ENCODE data around the gene CABYR.

GRCh38 chr18:24138789-24139616, at the start of gene CABYR:
- TF ChIP-seq CTCF (IDR thresholded peaks at IDR 0.05) (no peak), POLR2AphosphoS5 (IDR thresholded peaks at IDR 0.05; ENCODE audit: insufficient read depth in 1 of 2, low read depth in 1 of 2) (peak; percentile 41 to 85), POLR2A (IDR thresholded peaks at IDR 0.05) (peak in 1 of 2 donors; percentile 17)
